ENCODE measurements around the gene INIP.

INIP gene

GRCh38 chr9:112717661-112718331 lies at the start of gene INIP:
Gene INIP (minus strand): TSS chr9:112718117. CDS start chr9:112716485, 1,632 bp downstream.
- TF ChIP-seq USF1 (IDR thresholded peaks at IDR 0.05): 0 out of 2 replicates have a peak, but pooled peaks have one; percentile 7
- TF ChIP-seq ZBTB7A (IDR thresholded peaks at IDR 0.05; ENCODE audit: low read depth): peak; percentile 48; the same call in 1 of the 2 replicates
- 0 out of 2 replicates have a peak, but pooled peaks have one; percentile 40 for TF ChIP-seq NFIC (IDR thresholded peaks at IDR 0.05)
- peak; percentile 36; the same call in 1 of the 2 replicates for TF ChIP-seq TCF12 (IDR thresholded peaks at IDR 0.05; ENCODE audit: low read depth)
- TF ChIP-seq EGR1 (IDR thresholded peaks at IDR 0.05): peak; percentile 84
- no peak; the same call in 1 of the 2 replicates for TF ChIP-seq FOXM1 (IDR thresholded peaks at IDR 0.05; ENCODE audit: borderline replicate concordance, low read depth)
- peak; percentile 72 for TF ChIP-seq TAF1 (IDR thresholded peaks at IDR 0.05; ENCODE audit: low read depth)
- TF ChIP-seq YY1 (IDR thresholded peaks at IDR 0.05; ENCODE audit: low read depth): no peak
- peak; percentile 25; the same call in 1 of the 2 replicates for TF ChIP-seq CEBPB (IDR thresholded peaks at IDR 0.05)
- TF ChIP-seq TEAD4 (IDR thresholded peaks at IDR 0.05): no peak
- no peak for TF ChIP-seq EP300 (IDR thresholded peaks at IDR 0.05; ENCODE audit: borderline replicate concordance)
- TF ChIP-seq MAX (IDR thresholded peaks at IDR 0.05): peak; percentile 72
- peak; percentile 28; the same call in 1 of the 2 replicates for TF ChIP-seq RAD21 (IDR thresholded peaks at IDR 0.05; ENCODE audit: low read depth)
- no peak for TF ChIP-seq REST (IDR thresholded peaks at IDR 0.05; ENCODE audit: low read depth)
- peak; percentile 86 for TF ChIP-seq CREB1 (IDR thresholded peaks at IDR 0.05; ENCODE audit: low read depth)

- TF ChIP-seq TEAD4 (IDR thresholded peaks at IDR 0.05) (no peak), TAF1 (IDR thresholded peaks at IDR 0.05; ENCODE audit: low read depth) (no peak), MAX (IDR thresholded peaks at IDR 0.05) (no peak), REST (IDR thresholded peaks at IDR 0.05; ENCODE audit: low read depth) (no peak), RAD21 (IDR thresholded peaks at IDR 0.05; ENCODE audit: low read depth) (no peak), EGR1 (IDR thresholded peaks at IDR 0.05) (no peak), EP300 (IDR thresholded peaks at IDR 0.05; ENCODE audit: borderline replicate concordance) (no peak), CREB1 (IDR thresholded peaks at IDR 0.05; ENCODE audit: low read depth) (no peak)
Observed at GRCh38 chr9:112765281-112765680, 47.4 kb upstream of the INIP start.

GRCh38 chr9:112764837-112765236 lies 46.9 kb upstream of the INIP start:
- TF ChIP-seq USF1 (IDR thresholded peaks at IDR 0.05) (peak; percentile 91), CEBPB (IDR thresholded peaks at IDR 0.05) (no peak)

- TF ChIP-seq USF1 (IDR thresholded peaks at IDR 0.05): no peak
- TF ChIP-seq NFIC (IDR thresholded peaks at IDR 0.05): no peak
- TF ChIP-seq EP300 (IDR thresholded peaks at IDR 0.05; ENCODE audit: borderline replicate concordance): no peak
Observed at GRCh38 chr9:112764344-112764743, 46.4 kb upstream of the INIP start.

- no peak for TF ChIP-seq CEBPB (IDR thresholded peaks at IDR 0.05)
- no peak for TF ChIP-seq FOXM1 (IDR thresholded peaks at IDR 0.05; ENCODE audit: borderline replicate concordance, low read depth)
- TF ChIP-seq NFIC (IDR thresholded peaks at IDR 0.05): no peak
- TF ChIP-seq TCF12 (IDR thresholded peaks at IDR 0.05; ENCODE audit: low read depth): no peak
- TF ChIP-seq USF1 (IDR thresholded peaks at IDR 0.05): no peak
- TF ChIP-seq CREB1 (IDR thresholded peaks at IDR 0.05; ENCODE audit: low read depth): no peak
- no peak for TF ChIP-seq RAD21 (IDR thresholded peaks at IDR 0.05; ENCODE audit: low read depth)
- no peak for TF ChIP-seq TEAD4 (IDR thresholded peaks at IDR 0.05)
- no peak for TF ChIP-seq TAF1 (IDR thresholded peaks at IDR 0.05; ENCODE audit: low read depth)
- TF ChIP-seq REST (IDR thresholded peaks at IDR 0.05; ENCODE audit: low read depth): no peak
- no peak for TF ChIP-seq MAX (IDR thresholded peaks at IDR 0.05)
Observed at GRCh38 chr9:112762726-112763518, 45.0 kb upstream of the INIP start.

Measured in Ishikawa (cell line).